WTC11 (cell line): ENCODE results near the gene AK5. TPM values are rescaled to one million over a fixed set of nuclear protein-coding genes. Genes with fewer than 3 reads are reported as not detected.

ENCODE experiments used
- ATAC-seq: fragments of 200-7000 bp; cut with Tn5 transposase; 2 replicates; pipeline ENCODE4 v1.10.0; 2021; ENCODE audit warnings: mild to moderate bottlenecking, moderate library complexity
- CTCF ChIA-PET: fragments of 300-600 bp; sonication (Branson Sonifier 250); formaldehyde crosslinking; loops from one replicate; lab custom pipeline; 2021; ENCODE audit warnings: antibody characterized with exemption; lab: Charles Lee
- POLR2A ChIA-PET: fragments of 350-600 bp; sonication (Branson Sonifier 250); formaldehyde crosslinking; loops from one replicate; lab custom pipeline; 2021; ENCODE audit warnings: antibody characterized with exemption; lab: Charles Lee
- DNase-seq: peaks from one replicate; pipeline ENCODE4 v3.0.0; 2021; ENCODE audit warnings: low spot score
- H3K27ac Mint-ChIP-seq: 2 replicates; pipeline ENCODE4 v1.8.0; 2021; ENCODE audit warnings: mixed read lengths
- H3K27me3 Mint-ChIP-seq: 2 replicates; pipeline ENCODE4 v1.8.0; 2021; ENCODE audit warnings: low read depth, mild to moderate bottlenecking, moderate library complexity, mixed read lengths
- H3K36me3 Mint-ChIP-seq: 2 replicates; pipeline ENCODE4 v1.8.0; 2021; ENCODE audit warnings: mixed read lengths
- H3K4me1 Mint-ChIP-seq: 2 replicates; pipeline ENCODE4 v1.8.0; 2022; ENCODE audit warnings: mixed read lengths
- H3K4me3 Mint-ChIP-seq: 2 replicates; pipeline ENCODE4 v1.8.0; 2021; ENCODE audit warnings: mild to moderate bottlenecking, moderate library complexity, mixed read lengths
- H3K9me3 Mint-ChIP-seq: 2 replicates; pipeline ENCODE4 v1.8.0; 2021; ENCODE audit warnings: mixed read lengths
- ATF6 ChIP-seq: sonication (generic); formaldehyde crosslinking; IDR thresholded peaks from 2 replicates; pipeline ENCODE4 v1.8.1; 2023; ENCODE audit warnings: mild to moderate bottlenecking, missing genetic modification reagents
- E2F1 ChIP-seq: sonication (generic); formaldehyde crosslinking; IDR thresholded peaks from 2 replicates; pipeline ENCODE4 v1.8.0; 2022; ENCODE audit warnings: mild to moderate bottlenecking, missing genetic modification reagents
- ETV6 ChIP-seq: sonication (generic); formaldehyde crosslinking; IDR thresholded peaks from 2 replicates; pipeline ENCODE4 v1.8.1; 2022; ENCODE audit warnings: mild to moderate bottlenecking, missing genetic modification reagents
- HMGA2 ChIP-seq: fragments of 250-450 bp; sonication (Bioruptor Pico); IDR thresholded peaks from 2 replicates; pipeline ENCODE4 v1.4.0; 2021; ENCODE audit warnings: mild to moderate bottlenecking, moderate library complexity
- JUN ChIP-seq: sonication (generic); formaldehyde crosslinking; IDR thresholded peaks from 2 replicates; pipeline ENCODE4 v1.8.0; 2023; ENCODE audit warnings: mild to moderate bottlenecking, missing genetic modification reagents
- NFYB ChIP-seq: sonication (generic); formaldehyde crosslinking; conservative IDR thresholded peaks from 2 replicates; pipeline ENCODE4 v1.8.0; 2022; ENCODE audit warnings: low read depth, missing genetic modification reagents
- NR1H2 ChIP-seq: sonication (generic); formaldehyde crosslinking; IDR thresholded peaks from 2 replicates; pipeline ENCODE4 v1.9.0; 2021; ENCODE audit warnings: mild to moderate bottlenecking, moderate library complexity, missing genetic modification reagents
- RORB ChIP-seq: fragments of 250-450 bp; sonication (Bioruptor Pico); IDR thresholded peaks from 2 replicates; pipeline ENCODE4 v1.9.0; 2021; ENCODE audit warnings: mild to moderate bottlenecking
- SOX15 ChIP-seq: fragments of 250-450 bp; sonication (Bioruptor Pico); IDR thresholded peaks from 2 replicates; pipeline ENCODE4 v1.9.0; 2021; ENCODE audit warnings: mild to moderate bottlenecking
- TEAD1 ChIP-seq: sonication (generic); formaldehyde crosslinking; IDR thresholded peaks from 2 replicates; pipeline ENCODE4 v1.8.0; 2022; ENCODE audit warnings: mild to moderate bottlenecking, missing genetic modification reagents
- USF1 ChIP-seq: sonication (generic); formaldehyde crosslinking; IDR thresholded peaks from 2 replicates; pipeline ENCODE4 v1.8.0; 2022; ENCODE audit warnings: mild to moderate bottlenecking, missing genetic modification reagents
- ZNF138 ChIP-seq: sonication (generic); formaldehyde crosslinking; conservative IDR thresholded peaks from 2 replicates; pipeline ENCODE4 v1.8.1; 2022; ENCODE audit warnings: mild to moderate bottlenecking, moderate library complexity, missing genetic modification reagents
- ZNF416 ChIP-seq: fragments of 250-450 bp; sonication (Bioruptor Pico); IDR thresholded peaks from 2 replicates; pipeline ENCODE4 v1.9.0; 2021; ENCODE audit warnings: mild to moderate bottlenecking, inconsistent platforms
- total RNA-seq: library from RNA; stranded (reverse); gene quantifications from 3 replicates; pipeline ENCODE4 v1.2.3, GENCODE V29; 2021
- TF ChIP-seq, protein P1 (sequence below): sonication (generic); formaldehyde crosslinking; IDR thresholded peaks from 2 replicates; pipeline ENCODE4 v1.8.1; 2023; ENCODE audit warnings: mild to moderate bottlenecking, missing genetic modification reagents, borderline replicate concordance
- TF ChIP-seq, protein P2 (sequence below): sonication (generic); formaldehyde crosslinking; IDR thresholded peaks from 2 replicates; pipeline ENCODE4 v1.8.1; 2023; ENCODE audit warnings: mild to moderate bottlenecking, moderate library complexity, missing genetic modification reagents
- TF ChIP-seq, protein P3 (sequence below): sonication (generic); formaldehyde crosslinking; IDR thresholded peaks from 2 replicates; pipeline ENCODE4 v1.8.1; 2022; ENCODE audit warnings: missing genetic modification reagents, borderline replicate concordance

AK5 gene
- total RNA-seq, 1 experiment from 2014 or later, result 3.0 TPM

GRCh38 chr1:77239311-77239710, 42.5 kb upstream of the AK5 start (continued):
- TF ChIP-seq ATF6 (CRISPR knock-in tag), result no peak

- no peak for ATAC-seq
- H3K4me1 Mint-ChIP-seq, result no peaks in the 10 kb centered on the region
- peaks cover 32% of the 10 kb centered on the region for H3K36me3 Mint-ChIP-seq
- H3K4me3 Mint-ChIP-seq, result no peak overlapping the region
- CTCF ChIA-PET, result no interaction called here
- H3K27ac Mint-ChIP-seq, result no peak overlapping the region
- no peaks in the 10 kb centered on the region; the same call in 1 of the 2 replicates for H3K27me3 Mint-ChIP-seq
- POLR2A ChIA-PET, result interaction anchor here (0.6 kb wide), 1 partner anchor 47 kb away, joined by 3 read pairs; no protein-coding TSS in a partner anchor
- H3K9me3 Mint-ChIP-seq, result peaks cover 54% of the 10 kb centered on the region
- no peak for DNase-seq
- no peak for TF ChIP-seq USF1
- TF ChIP-seq SOX15 (CRISPR knock-in tag), result no peak
- TF ChIP-seq, protein P1, sequence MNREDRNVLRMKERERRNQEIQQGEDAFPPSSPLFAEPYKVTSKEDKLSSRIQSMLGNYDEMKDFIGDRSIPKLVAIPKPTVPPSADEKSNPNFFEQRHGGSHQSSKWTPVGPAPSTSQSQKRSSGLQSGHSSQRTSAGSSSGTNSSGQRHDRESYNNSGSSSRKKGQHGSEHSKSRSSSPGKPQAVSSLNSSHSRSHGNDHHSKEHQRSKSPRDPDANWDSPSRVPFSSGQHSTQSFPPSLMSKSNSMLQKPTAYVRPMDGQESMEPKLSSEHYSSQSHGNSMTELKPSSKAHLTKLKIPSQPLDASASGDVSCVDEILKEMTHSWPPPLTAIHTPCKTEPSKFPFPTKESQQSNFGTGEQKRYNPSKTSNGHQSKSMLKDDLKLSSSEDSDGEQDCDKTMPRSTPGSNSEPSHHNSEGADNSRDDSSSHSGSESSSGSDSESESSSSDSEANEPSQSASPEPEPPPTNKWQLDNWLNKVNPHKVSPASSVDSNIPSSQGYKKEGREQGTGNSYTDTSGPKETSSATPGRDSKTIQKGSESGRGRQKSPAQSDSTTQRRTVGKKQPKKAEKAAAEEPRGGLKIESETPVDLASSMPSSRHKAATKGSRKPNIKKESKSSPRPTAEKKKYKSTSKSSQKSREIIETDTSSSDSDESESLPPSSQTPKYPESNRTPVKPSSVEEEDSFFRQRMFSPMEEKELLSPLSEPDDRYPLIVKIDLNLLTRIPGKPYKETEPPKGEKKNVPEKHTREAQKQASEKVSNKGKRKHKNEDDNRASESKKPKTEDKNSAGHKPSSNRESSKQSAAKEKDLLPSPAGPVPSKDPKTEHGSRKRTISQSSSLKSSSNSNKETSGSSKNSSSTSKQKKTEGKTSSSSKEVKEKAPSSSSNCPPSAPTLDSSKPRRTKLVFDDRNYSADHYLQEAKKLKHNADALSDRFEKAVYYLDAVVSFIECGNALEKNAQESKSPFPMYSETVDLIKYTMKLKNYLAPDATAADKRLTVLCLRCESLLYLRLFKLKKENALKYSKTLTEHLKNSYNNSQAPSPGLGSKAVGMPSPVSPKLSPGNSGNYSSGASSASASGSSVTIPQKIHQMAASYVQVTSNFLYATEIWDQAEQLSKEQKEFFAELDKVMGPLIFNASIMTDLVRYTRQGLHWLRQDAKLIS, result no peak
Measured at GRCh38 chr1:77245830-77246229, 36.0 kb upstream of the AK5 start.

- Mint-ChIP-seq H3K9me3 (peaks cover 78% of the 10 kb centered on the region), H3K27ac (no peak overlapping the region), H3K36me3 (peaks cover 25% of the 10 kb centered on the region), H3K4me3 (no peak overlapping the region), H3K27me3 (no peaks in the 10 kb centered on the region), H3K4me1 (peaks cover 9% of the 10 kb centered on the region; the same call in 1 of the 2 replicates)
- ATAC-seq (no peak), DNase-seq (no peak)
- CTCF ChIA-PET, result no interaction called here
- POLR2A ChIA-PET, result no interaction called here
- no peak for TF ChIP-seq HMGA2
- no peak for TF ChIP-seq USF1
- TF ChIP-seq, protein P2, sequence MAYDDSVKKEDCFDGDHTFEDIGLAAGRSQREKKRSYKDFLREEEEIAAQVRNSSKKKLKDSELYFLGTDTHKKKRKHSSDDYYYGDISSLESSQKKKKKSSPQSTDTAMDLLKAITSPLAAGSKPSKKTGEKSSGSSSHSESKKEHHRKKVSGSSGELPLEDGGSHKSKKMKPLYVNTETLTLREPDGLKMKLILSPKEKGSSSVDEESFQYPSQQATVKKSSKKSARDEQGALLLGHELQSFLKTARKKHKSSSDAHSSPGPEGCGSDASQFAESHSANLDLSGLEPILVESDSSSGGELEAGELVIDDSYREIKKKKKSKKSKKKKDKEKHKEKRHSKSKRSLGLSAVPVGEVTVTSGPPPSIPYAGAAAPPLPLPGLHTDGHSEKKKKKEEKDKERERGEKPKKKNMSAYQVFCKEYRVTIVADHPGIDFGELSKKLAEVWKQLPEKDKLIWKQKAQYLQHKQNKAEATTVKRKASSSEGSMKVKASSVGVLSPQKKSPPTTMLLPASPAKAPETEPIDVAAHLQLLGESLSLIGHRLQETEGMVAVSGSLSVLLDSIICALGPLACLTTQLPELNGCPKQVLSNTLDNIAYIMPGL (CRISPR knock-in tag), result no peak
- TF ChIP-seq ETV6 (CRISPR knock-in tag), result no peak
- no peak for TF ChIP-seq ZNF416 (CRISPR knock-in tag)
- no peak for TF ChIP-seq E2F1 (CRISPR knock-in tag)
- TF ChIP-seq NR1H2 (CRISPR knock-in tag), result no peak
- TF ChIP-seq RORB (CRISPR knock-in tag), result no peak
- no peak for TF ChIP-seq JUN (CRISPR knock-in tag)
- TF ChIP-seq, protein P3, sequence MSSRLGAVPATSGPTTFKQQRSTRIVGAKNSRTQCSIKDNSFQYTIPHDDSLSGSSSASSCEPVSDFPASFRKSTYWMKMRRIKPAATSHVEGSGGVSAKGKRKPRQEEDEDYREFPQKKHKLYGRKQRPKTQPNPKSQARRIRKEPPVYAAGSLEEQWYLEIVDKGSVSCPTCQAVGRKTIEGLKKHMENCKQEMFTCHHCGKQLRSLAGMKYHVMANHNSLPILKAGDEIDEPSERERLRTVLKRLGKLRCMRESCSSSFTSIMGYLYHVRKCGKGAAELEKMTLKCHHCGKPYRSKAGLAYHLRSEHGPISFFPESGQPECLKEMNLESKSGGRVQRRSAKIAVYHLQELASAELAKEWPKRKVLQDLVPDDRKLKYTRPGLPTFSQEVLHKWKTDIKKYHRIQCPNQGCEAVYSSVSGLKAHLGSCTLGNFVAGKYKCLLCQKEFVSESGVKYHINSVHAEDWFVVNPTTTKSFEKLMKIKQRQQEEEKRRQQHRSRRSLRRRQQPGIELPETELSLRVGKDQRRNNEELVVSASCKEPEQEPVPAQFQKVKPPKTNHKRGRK (CRISPR knock-in tag), result no peak
- no peak for TF ChIP-seq TEAD1 (CRISPR knock-in tag)
- TF ChIP-seq NFYB (CRISPR knock-in tag), result no peak
- no peak for TF ChIP-seq ZNF138
Measured at GRCh38 chr1:77250126-77250525, 31.7 kb upstream of the AK5 start.
